Activated B cell treated with CpG ODN at 0.5 μM for 24 hours (primary cell): ENCODE results near the gene NUP153. TPM values are rescaled to one million over a fixed set of nuclear protein-coding genes. Genes with fewer than 3 reads are reported as not detected.

Source experiments
- ATAC-seq: fragments of 200-7000 bp; cut with Tn5 transposase; one replicate; pipeline ENCODE4 v1.10.0; 2021; ENCODE audit warnings: low read depth, mild to moderate bottlenecking, moderate library complexity
- CTCF ChIA-PET: fragments of 350-600 bp; sonication (Branson Sonifier 250); formaldehyde crosslinking; loops from one replicate; lab custom pipeline; 2021; ENCODE audit warnings: antibody characterized with exemption; lab: Charles Lee
- POLR2A ChIA-PET: fragments of 350-600 bp; sonication (Branson Sonifier 250); formaldehyde crosslinking; loops from one replicate; lab custom pipeline; 2021; ENCODE audit warnings: antibody characterized with exemption; lab: Charles Lee
- DNase-seq: peaks from one replicate; pipeline ENCODE4 v3.0.0; 2022
- H3K27ac Mint-ChIP-seq: one replicate; pipeline ENCODE4 v1.8.0; 2020; ENCODE audit warnings: mixed read lengths
- H3K27me3 Mint-ChIP-seq: one replicate; pipeline ENCODE4 v1.8.0; 2021; ENCODE audit warnings: mixed read lengths
- H3K36me3 Mint-ChIP-seq: one replicate; pipeline ENCODE4 v1.8.0; 2021; ENCODE audit warnings: low read depth, mixed read lengths
- H3K4me1 Mint-ChIP-seq: one replicate; pipeline ENCODE4 v1.8.0; 2021; ENCODE audit warnings: mixed read lengths
- H3K4me3 Mint-ChIP-seq: one replicate; pipeline ENCODE4 v1.8.0; 2020; ENCODE audit warnings: mild to moderate bottlenecking, mixed read lengths
- H3K9me3 Mint-ChIP-seq: one replicate; pipeline ENCODE4 v1.8.0; 2020; ENCODE audit warnings: mixed read lengths
- intact Hi-C: fragments of 100-400 bp; cut with micrococcal nuclease; formaldehyde crosslinking; loops from one replicate; pipeline ENCODE4 v1.15.1; 2024
- total RNA-seq: library from RNA; stranded (reverse); gene quantifications from 2 replicates; pipeline ENCODE4 v1.2.3, GENCODE V29; 2022
- TF ChIP-seq, protein P1 (sequence below): fragments of 200-600 bp; IDR thresholded peaks from one replicate; pipeline ENCODE4 v1.8.0; 2022; ENCODE audit warnings: antibody characterized with exemption, mild to moderate bottlenecking

NUP153 gene
- total RNA-seq, 1 donor from 2014 or later: 63.8 TPM

- TF ChIP-seq, protein P1, sequence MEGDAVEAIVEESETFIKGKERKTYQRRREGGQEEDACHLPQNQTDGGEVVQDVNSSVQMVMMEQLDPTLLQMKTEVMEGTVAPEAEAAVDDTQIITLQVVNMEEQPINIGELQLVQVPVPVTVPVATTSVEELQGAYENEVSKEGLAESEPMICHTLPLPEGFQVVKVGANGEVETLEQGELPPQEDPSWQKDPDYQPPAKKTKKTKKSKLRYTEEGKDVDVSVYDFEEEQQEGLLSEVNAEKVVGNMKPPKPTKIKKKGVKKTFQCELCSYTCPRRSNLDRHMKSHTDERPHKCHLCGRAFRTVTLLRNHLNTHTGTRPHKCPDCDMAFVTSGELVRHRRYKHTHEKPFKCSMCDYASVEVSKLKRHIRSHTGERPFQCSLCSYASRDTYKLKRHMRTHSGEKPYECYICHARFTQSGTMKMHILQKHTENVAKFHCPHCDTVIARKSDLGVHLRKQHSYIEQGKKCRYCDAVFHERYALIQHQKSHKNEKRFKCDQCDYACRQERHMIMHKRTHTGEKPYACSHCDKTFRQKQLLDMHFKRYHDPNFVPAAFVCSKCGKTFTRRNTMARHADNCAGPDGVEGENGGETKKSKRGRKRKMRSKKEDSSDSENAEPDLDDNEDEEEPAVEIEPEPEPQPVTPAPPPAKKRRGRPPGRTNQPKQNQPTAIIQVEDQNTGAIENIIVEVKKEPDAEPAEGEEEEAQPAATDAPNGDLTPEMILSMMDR: no peak
- Mint-ChIP-seq H3K4me1 (no peaks in the 10 kb centered on the region), H3K9me3 (no peaks in the 10 kb centered on the region), H3K4me3 (no peak overlapping the region), H3K27ac (no peak overlapping the region), H3K36me3 (no peaks in the 10 kb centered on the region), H3K27me3 (no peaks in the 10 kb centered on the region)
- ChIA-PET CTCF (no interaction called here), POLR2A (interaction anchor here (0.6 kb wide), 1 partner anchor 109 kb away, joined by 4 read pairs; no protein-coding TSS in a partner anchor)
- intact Hi-C loops: no loop called here
- DNase-seq: no peak
- no peak for ATAC-seq
Measured at GRCh38 chr6:17729223-17730077, 22.7 kb upstream of the NUP153 start.

- no peaks in the 10 kb centered on the region for H3K9me3 Mint-ChIP-seq
- no peaks in the 10 kb centered on the region for H3K36me3 Mint-ChIP-seq
- intact Hi-C loops: no loop called here
- ChIA-PET CTCF (no interaction called here), POLR2A (no interaction called here)
- no peak overlapping the region for H3K4me3 Mint-ChIP-seq
- no peak for ATAC-seq
- no peak for DNase-seq
- no peaks in the 10 kb centered on the region for H3K4me1 Mint-ChIP-seq
- TF ChIP-seq, protein P1: no peak
- H3K27ac Mint-ChIP-seq: no peak overlapping the region
- H3K27me3 Mint-ChIP-seq: no peaks in the 10 kb centered on the region
Measured at GRCh38 chr6:17728551-17729222, 22.0 kb upstream of the NUP153 start.

DNA sequence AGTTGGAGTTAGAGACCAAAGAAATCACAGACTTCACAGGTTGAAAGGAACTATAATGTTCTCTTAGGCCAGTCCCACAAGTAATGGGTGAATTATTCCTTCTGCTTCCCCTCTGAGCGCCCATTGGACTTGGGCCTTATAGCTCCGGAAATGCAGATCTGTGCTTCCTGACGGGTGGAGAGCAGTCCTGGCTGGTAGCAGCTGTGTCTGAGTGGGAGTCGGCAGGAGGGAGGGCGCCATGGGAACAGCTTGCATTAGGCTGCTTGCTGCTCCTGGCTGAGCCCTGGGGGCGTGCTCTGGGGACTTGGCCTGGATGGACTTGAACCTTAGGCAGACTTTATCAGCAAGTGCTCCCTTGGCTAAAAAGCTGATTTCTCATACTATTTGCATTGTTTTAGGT is 18.4 kb upstream of the NUP153 start:
- Mint-ChIP-seq H3K27me3 (peaks cover 3% of the 10 kb centered on the region), H3K36me3 (no peaks in the 10 kb centered on the region), H3K9me3 (no peaks in the 10 kb centered on the region), H3K27ac (no peak overlapping the region), H3K4me3 (no peak overlapping the region), H3K4me1 (no peaks in the 10 kb centered on the region)
- ATAC-seq: no peak
- no peak for DNase-seq
- TF ChIP-seq, protein P1: no peak
- ChIA-PET CTCF (no interaction called here), POLR2A (interaction anchor here (0.6 kb wide), 1 partner anchor 23 kb away, joined by 4 read pairs; no protein-coding TSS in a partner anchor)
- intact Hi-C loops: no loop called here

- Mint-ChIP-seq H3K36me3 (no peaks in the 10 kb centered on the region), H3K27me3 (peaks cover 3% of the 10 kb centered on the region), H3K4me1 (no peaks in the 10 kb centered on the region), H3K27ac (no peak overlapping the region), H3K4me3 (no peak overlapping the region), H3K9me3 (no peaks in the 10 kb centered on the region)
- TF ChIP-seq, protein P1: no peak
- ChIA-PET CTCF (no interaction called here), POLR2A (interaction anchor here (0.6 kb wide), 1 partner anchor 23 kb away, joined by 4 read pairs; no protein-coding TSS in a partner anchor)
- intact Hi-C loops: no loop called here
- DNase-seq (no peak), ATAC-seq (no peak)
Measured at GRCh38 chr6:17724341-17724740, 17.6 kb upstream of the NUP153 start.

- no peaks in the 10 kb centered on the region for H3K9me3 Mint-ChIP-seq
- POLR2A ChIA-PET: interaction anchor here (0.6 kb wide), 1 partner anchor 70 kb away, joined by 3 read pairs; no protein-coding TSS in a partner anchor
- H3K4me3 Mint-ChIP-seq: no peak overlapping the region
- H3K36me3 Mint-ChIP-seq: no peaks in the 10 kb centered on the region
- H3K4me1 Mint-ChIP-seq: no peaks in the 10 kb centered on the region
- H3K27me3 Mint-ChIP-seq: peaks cover 3% of the 10 kb centered on the region
- H3K27ac Mint-ChIP-seq: no peak overlapping the region
- ATAC-seq (no peak), DNase-seq (no peak)
- intact Hi-C loops: no loop called here
- TF ChIP-seq, protein P1: no peak
- CTCF ChIA-PET: no interaction called here
Measured at GRCh38 chr6:17721671-17722070, 14.9 kb upstream of the NUP153 start.
